GM12873 (cell line): ENCODE measurements around the gene DGCR2.

Experiments
- CTCF ChIP-seq: IDR thresholded peaks from 2 replicates; pipeline ENCODE4 v1.5.1; 2012; ENCODE audit warnings: low read depth, mild to moderate bottlenecking, moderate library complexity, low read length, control low read depth; ENCODE audit not compliant: insufficient read depth; ENCODE audit errors: missing control alignments

Gene DGCR2

GRCh38 chr22:19060356-19061009 is 61.7 kb downstream of the DGCR2 start:
- TF ChIP-seq CTCF = no peak

DNA sequence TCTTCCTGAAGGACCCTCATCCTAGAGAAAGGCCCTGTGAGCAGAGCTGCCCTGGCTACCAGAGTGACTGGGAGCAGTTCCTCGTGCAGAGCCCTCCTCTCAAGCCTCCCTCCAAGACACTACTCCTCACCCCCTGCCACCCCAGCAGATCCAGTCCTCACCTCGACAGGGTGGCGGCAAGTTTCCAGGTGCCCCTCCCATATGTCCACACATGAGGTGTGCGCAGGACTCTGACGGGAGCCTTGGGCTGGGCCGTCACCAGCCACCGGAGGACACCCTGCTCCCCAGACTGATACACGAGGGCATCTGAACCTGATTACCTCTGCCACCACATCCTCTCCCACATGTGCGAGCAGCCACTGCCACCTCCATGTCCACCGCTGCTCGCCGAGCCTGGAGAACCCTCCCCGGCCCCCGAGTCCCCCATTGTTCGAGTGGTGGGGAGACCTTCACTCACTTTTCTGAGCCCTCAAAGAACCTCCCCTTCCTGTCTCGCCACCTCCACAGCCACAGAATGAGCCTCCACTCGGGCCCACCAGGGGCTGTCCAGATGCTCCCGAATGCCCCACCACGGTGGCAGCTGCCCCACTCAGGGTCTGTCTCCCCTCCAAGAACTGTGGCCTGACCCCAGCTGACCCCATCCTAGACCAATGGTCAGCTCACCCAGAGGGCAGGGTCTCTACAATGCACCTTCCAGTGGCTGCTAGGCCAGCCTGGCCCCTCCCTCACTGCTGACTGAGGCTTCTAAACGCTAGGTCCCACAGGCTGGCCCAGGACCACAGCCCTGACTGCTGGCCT is 62.5 kb downstream of the DGCR2 start:
- no peak for TF ChIP-seq CTCF

- TF ChIP-seq CTCF = no peak
Observed at GRCh38 chr22:19058713-19059451, 63.3 kb downstream of the DGCR2 start.

GRCh38 chr22:19057999-19058491 is 64.2 kb downstream of the DGCR2 start:
- TF ChIP-seq CTCF = no peak

GRCh38 chr22:19057539-19057938 is 64.7 kb downstream of the DGCR2 start:
- no peak for TF ChIP-seq CTCF

DNA sequence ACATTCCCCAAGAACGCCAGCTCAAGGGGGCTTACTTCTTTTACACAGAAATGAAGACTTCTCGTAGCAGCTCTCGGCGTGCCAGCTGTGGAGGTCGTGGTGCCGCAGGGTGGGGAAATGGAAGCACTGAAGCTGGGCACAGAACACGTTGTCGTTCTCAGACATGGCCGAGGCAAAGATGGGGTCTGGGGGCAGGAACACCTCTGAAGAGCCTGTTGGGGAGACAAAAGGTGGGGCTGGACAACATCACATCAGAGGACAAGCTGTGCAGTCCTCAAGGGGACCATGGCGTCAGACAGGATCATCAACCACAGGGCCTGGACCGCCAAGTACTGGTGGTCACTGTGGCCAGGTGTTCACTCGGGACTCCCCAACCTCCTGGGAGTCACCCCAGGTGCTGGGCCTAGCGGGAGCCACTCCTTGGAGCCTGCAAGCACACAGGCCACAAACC is 65.2 kb downstream of the DGCR2 start:
- TF ChIP-seq CTCF = no peak

DNA sequence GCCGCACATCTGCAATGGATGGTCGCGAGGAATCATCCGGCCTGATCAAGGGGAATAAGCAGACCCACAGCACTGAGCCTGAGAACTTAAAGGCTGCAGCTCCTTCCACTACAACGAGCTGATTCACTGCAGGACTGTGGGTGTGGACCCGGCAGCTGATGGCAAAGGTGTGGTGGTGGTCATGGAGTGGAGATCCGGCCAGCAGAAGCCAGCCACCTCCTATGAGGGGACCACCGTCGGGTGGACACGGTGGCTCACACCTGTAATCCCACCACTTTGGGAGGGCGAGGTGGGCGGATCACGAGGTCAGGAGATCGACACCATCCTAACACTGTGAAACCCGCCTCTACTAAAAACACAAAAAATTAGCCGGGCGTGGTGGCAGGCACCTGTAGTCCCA is 66.4 kb downstream of the DGCR2 start:
- TF ChIP-seq CTCF = no peak
